Forelimb muscle (tissue), 1 donor: ENCODE data around the gene TUT4. TPM values are rescaled to one million over a fixed set of nuclear protein-coding genes. Genes with fewer than 3 reads are reported as not detected.

ENCODE experiments used
- DNase-seq: peaks from one replicate; pipeline ENCODE4 v3.0.0-alpha.2; 2013; ENCODE audit warnings: low read depth
- polyA plus RNA-seq: library from polyadenylated mRNA; unstranded; fragments of 120-200 nt; gene quantifications from one replicate; pipeline ENCODE4 v1.2.1, GENCODE V29; 2013; ENCODE audit not compliant: insufficient read length

Gene TUT4
- polyA plus RNA-seq, 1 donor = 88.4 TPM

GRCh38 chr1:52533713-52534112, 19.2 kb downstream of the TUT4 start:
- no peak for DNase-seq

- DNase-seq = no peak
Observed at GRCh38 chr1:52532731-52533327, 20.1 kb downstream of the TUT4 start.

DNA sequence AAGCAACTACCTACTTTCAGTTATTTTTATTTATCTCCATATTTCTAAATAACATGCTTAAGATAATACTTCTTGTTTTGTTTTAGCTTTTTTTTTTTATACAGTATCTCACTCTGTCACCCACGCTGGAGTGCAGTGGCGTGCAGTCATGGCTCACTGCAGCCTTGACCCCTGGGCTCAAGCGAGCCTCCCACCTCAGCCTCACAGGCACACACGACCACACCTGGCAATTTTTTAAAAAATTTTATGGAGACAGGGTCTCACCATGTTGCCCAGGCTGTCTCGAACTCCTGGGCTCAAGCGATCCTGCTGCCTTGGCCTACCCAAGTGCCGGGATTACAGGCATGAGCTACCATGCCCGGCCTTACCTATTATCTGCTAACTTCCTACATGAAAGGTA, 20.6 kb downstream of the TUT4 start:
- no peak for DNase-seq

DNA sequence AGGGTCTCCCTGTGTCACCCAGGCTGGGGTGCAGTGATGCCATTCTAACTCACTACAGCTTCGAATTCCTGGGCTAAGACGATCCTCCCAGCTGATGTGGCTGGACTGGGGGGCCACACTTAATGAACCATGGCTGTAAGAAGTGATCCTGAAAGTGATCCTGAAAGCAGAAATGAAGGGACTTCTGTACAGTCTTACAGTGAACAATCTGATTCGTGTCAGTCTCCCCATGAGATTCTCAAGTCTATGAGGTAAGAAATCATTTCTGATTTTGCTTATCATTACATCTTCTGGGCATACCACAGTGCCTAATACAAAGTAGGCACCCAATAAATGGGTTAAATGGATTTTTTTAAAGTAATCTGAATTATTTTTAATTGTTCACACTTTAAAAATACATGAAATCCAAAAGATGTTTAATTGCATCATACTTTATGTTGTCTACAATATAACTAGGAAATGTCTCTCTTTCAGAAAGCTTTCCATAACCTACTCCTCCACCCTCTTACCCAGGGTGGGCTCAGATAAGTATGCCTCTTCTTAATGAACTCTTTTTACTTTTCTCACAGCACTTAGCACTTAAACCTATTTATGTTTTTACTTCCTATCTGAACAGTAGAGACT, 21.5 kb downstream of the TUT4 start:
- DNase-seq = no peak

GRCh38 chr1:52530563-52531144, 22.2 kb downstream of the TUT4 start:
- no peak for DNase-seq

DNA sequence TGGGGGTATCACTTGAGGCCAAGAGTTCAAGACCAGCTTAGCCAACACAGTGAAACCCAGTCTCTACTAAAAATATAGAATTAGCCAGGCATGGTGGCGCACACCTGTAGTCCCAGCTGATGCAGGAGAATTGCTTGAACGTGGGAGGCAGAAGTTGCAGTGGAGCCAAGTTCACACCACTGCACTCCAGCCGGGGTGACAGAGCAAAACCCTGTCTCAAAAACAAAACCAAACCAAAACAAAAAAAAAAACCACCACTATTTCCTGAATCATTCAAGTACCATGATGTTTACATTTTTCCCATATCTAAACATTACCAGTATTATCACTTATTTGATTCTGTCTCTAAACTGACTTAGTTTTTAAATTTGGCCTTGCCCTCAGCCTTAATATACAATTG, 29.5 kb downstream of the TUT4 start:
- no peak for DNase-seq

DNA sequence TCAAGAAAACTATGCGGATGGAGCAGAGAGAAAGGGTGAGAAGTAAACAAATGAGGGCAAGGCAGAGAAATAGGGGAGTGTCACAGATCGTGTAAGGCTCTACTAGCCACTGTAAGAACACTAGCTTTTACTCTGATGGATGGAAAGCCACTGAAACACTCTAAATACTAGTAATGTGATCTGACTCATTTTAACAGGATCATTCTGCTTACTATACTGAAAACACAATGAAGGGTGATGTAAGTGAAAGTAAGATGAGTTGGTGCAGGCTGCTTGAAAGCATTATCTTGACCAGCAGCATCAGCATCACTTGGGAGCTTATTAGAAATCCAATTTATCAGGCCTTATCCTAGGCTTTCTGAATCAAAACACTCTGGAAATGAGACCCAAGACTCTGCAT, 32.7 kb downstream of the TUT4 start:
- no peak for DNase-seq

DNA sequence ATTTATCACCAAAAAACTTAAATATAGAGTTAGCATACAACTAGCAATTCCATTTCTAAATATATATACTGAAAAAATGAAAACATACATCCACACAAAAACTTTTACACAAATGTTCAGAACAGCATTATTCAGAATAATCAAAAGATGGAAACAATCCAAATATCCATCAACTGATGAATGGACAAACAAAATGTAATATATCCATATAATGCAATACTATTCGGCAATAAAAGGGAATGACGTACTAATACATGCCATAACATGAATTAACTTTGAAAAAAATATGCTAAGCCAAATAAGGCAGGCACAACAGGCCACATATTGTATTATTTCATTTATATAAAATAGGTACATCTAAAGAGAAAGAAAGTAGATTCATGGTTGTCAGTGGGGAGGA, 33.9 kb downstream of the TUT4 start:
- no peak for DNase-seq

- DNase-seq = no peak
Observed at GRCh38 chr1:52511851-52512615, 40.9 kb downstream of the TUT4 start.

GRCh38 chr1:52511439-52511838, 41.5 kb downstream of the TUT4 start:
- DNase-seq = no peak

DNA sequence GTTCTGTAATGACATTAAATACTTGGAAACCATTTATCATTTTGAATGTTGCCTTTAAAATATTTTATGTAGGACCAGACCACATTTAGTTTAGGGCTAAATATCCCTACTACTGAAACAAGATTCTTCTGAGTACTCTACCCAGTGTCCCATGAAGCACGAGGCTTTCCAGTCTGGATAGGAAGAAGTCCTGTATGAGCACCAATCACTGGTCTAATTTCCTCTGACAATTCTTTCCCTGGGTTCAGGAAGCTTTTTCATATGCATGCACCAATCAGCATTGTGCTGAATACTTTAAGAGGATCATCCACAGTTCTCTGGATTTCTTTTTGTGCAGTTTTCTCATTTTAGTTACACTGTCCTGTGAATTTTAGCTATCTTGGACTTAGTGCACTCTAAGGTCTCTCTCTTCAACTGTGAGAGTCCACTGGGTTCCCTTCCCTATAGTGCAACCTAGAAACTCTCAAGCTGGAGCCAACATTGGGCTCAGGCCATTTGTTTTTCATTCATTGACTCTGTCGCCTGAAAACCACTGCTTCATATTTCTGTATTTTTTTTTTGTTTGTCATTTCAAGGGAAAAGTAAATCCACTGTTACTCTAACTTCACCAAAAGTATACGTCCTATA, 45.9 kb downstream of the TUT4 start:
- no peak for DNase-seq

- no peak for DNase-seq
Observed at GRCh38 chr1:52506349-52506748, 46.5 kb downstream of the TUT4 start.

DNA sequence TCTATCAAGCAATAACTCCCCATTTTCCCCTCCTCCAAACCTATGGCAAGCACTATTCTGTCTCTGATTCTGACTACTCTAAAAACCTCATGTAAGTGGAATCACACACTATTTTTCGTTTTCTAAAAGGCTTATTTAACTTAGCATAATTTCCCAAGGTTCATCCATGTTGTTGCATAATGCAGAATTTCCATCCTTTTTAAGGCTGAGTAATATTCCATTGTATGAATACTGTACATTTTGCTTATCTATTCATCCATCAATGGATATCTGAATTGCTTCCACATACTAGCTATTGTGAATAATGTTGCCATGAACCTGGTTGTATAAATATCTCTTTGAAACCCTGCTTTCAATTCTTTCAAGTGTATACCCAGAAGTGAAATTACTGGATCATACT, 48.2 kb downstream of the TUT4 start:
- DNase-seq = no peak

- DNase-seq = no peak
Observed at GRCh38 chr1:52503706-52504105, 49.2 kb downstream of the TUT4 start.

GRCh38 chr1:52502789-52503188, 50.1 kb downstream of the TUT4 start:
- no peak for DNase-seq

GRCh38 chr1:52487632-52488031, 65.3 kb downstream of the TUT4 start:
- no peak for DNase-seq

DNA sequence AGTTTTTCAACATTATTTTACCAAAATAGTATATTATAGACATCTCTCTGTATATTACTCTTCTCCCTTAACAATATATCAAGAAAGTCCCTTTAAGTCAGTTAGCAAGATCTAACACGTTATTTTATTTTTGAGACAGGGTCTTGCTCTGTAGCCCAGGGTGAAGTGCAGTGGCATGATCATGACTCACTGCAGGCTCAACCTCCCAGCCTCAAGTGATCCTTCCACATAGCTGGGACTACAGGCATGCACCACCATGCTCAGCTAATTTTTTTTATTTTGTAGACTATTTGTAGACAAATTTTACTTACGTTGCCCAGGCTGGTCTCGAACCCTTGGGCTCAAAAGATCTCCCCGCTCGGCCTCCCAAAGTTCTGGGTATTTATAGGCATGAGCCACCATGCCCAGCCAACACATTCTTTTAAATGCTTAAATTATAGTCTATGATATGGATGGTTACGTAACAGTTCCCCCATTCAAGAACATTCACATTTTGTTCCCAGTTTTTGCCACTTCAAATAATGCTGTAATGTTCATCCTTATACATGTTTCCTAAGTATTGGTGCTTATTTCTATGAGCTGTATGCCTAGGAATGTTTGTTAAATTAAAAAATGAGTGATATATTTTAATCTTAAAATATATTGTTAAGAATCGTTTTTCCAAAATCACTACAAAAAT, 70.4 kb downstream of the TUT4 start:
- DNase-seq = no peak

GRCh38 chr1:52479076-52479475, 73.8 kb downstream of the TUT4 start:
- no peak for DNase-seq

GRCh38 chr1:52477876-52478275, 75.0 kb downstream of the TUT4 start:
- DNase-seq = no peak

DNA sequence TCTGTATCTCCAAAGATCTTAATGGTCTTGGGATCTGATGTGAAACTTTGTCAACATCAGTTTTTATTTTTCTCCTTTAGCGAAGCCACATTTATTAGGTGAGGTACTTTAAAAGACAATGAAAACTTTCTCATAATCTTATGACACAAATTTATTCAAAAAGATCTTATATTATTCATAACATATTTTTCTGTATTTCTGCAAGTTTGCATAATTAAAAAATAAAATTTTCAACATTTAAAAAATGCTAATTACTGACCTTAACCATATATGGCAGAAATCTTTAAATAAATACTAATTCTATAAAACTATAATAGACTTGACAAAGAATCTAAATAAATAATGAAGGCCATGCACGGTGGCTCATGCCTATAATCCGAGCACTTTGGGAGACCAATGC, 75.9 kb downstream of the TUT4 start:
- no peak for DNase-seq

- no peak for DNase-seq
Observed at GRCh38 chr1:52474807-52475206, 78.1 kb downstream of the TUT4 start.

- DNase-seq = no peak
Observed at GRCh38 chr1:52473039-52473438, 79.9 kb downstream of the TUT4 start.
